GM12878 (cell line): ENCODE results near the gene LRRC56. TPM values are rescaled to one million over a fixed set of nuclear protein-coding genes. Genes with fewer than 3 reads are reported as not detected.

Experiments
- ATAC-seq: fragments of 200-7000 bp; cut with Tn5 transposase; 3 replicates; pipeline ENCODE4 v1.9.1; 2020; ENCODE audit warnings: mild to moderate bottlenecking, moderate library complexity
- BruUV-seq: library from RNA; stranded (reverse); fragments of 400-500 nt; replicated peaks from 2 replicates; lab custom pipeline; 2021; lab: Mats Ljungman, UMichigan
- CTCF ChIA-PET: fragments of 300-600 bp; sonication (Branson Sonifier 250); formaldehyde crosslinking; extraction: SDS; loops from one replicate; lab custom pipeline; 2021; ENCODE audit warnings: inconsistent platforms; lab: Yijun Ruan, JAX
- POLR2A ChIA-PET: fragments of 350-600 bp; formaldehyde crosslinking; extraction: SDS; loops from one replicate; lab custom pipeline; 2021; ENCODE audit warnings: inconsistent platforms; lab: Charles Lee
- RAD21 ChIA-PET: fragments of 300-600 bp; sonication (Branson Sonifier 250); formaldehyde crosslinking; loops from one replicate; lab custom pipeline; 2023; ENCODE audit warnings: antibody characterized with exemption; ENCODE audit not compliant: unreplicated experiment; lab: Charles Lee
- SMC1A ChIA-PET: fragments of 300-600 bp; sonication (Branson Sonifier 250); formaldehyde crosslinking; loops from one replicate; lab custom pipeline; 2023; ENCODE audit not compliant: unreplicated experiment, uncharacterized antibody; lab: Charles Lee
- DNase-seq: peaks from one replicate; pipeline ENCODE4 v3.0.0-alpha.2; 2011; ENCODE audit warnings: low read depth, low spot score
- FAIRE-seq: peaks from 3 replicates; lab custom pipeline; 2011; peaks lifted over from hg19 to GRCh38; lab: Jason Lieb, UNC
- H2AFZ ChIP-seq: 2 replicates; pipeline ENCODE4 v1.6.0; 2011; ENCODE audit warnings: low read depth, low read length, control low read depth; ENCODE audit not compliant: control insufficient read depth
- H3K27ac ChIP-seq: 2 replicates; pipeline ENCODE4 v1.5.1; 2011; ENCODE audit warnings: control low read depth; ENCODE audit not compliant: control insufficient read depth, insufficient read depth
- H3K27me3 ChIP-seq, 2 experiments: replicated peaks in 1 of 2; 2 replicates each; pipeline versions ENCODE4 v1.6.0 to v1.6.1; 2011; ENCODE audit warnings: low read length in 1 of 2; ENCODE audit not compliant: control insufficient read depth in 2 of 2, insufficient read depth in 2 of 2
- H3K36me3 ChIP-seq, 2 experiments: 2 replicates each; pipeline ENCODE4 v1.5.1; 2011; ENCODE audit warnings: low read length in 1 of 2; ENCODE audit not compliant: control insufficient read depth in 2 of 2, insufficient read depth in 2 of 2
- H3K4me1 ChIP-seq: 2 replicates; pipeline ENCODE4 v1.6.1; 2011; ENCODE audit warnings: mild to moderate bottlenecking, low read length, moderate library complexity, mixed read lengths; ENCODE audit not compliant: control insufficient read depth, insufficient read depth
- H3K4me2 ChIP-seq: 2 replicates; pipeline ENCODE4 v1.6.0; 2011; ENCODE audit warnings: control low read depth; ENCODE audit not compliant: control insufficient read depth, insufficient read depth
- H3K4me3 ChIP-seq: fragments of 200-600 bp; sonication (generic); 2 replicates; pipeline ENCODE4 v1.5.1; 2016
- H3K79me2 ChIP-seq: 2 replicates; pipeline ENCODE4 v1.6.0; 2011; ENCODE audit warnings: low read length; ENCODE audit not compliant: control insufficient read depth, insufficient read depth
- H3K9ac ChIP-seq: 2 replicates; pipeline ENCODE4 v1.8.0; 2011; ENCODE audit warnings: low read length, control low read depth, mixed read lengths; ENCODE audit not compliant: control insufficient read depth, insufficient read depth
- H3K9me3 ChIP-seq: replicated peaks from 3 replicates; pipeline ENCODE4 v1.5.1; 2011; ENCODE audit warnings: mild to moderate bottlenecking, low read length; ENCODE audit not compliant: control insufficient read depth, insufficient read depth
- H4K20me1 ChIP-seq: 2 replicates; pipeline ENCODE4 v1.6.0; 2011; ENCODE audit not compliant: control insufficient read depth, insufficient read depth
- CEBPB ChIP-seq, 2 experiments: fragments of 150-350 bp in 1 of 2; IDR thresholded peaks; 2 replicates each; pipeline ENCODE4 v1.6.1; 2012 to 2014; ENCODE audit warnings: low read depth in 2 of 2, low read length in 2 of 2, borderline replicate concordance in 1 of 2, inconsistent platforms in 1 of 2
- MLLT1 ChIP-seq: fragments of 450-650 bp; IDR thresholded peaks from 2 replicates; pipeline ENCODE4 v1.6.1; 2016; ENCODE audit warnings: mild to moderate bottlenecking
- WGBS: methylation state at CpG from one replicate; pipeline ENCODE4 v1.1.6; 2016; ENCODE audit warnings: low lambda C conversion rate; ENCODE audit not compliant: insufficient replicate concordance, insufficient coverage; ENCODE audit errors: missing lambda C conversion rate; 5-methylcytosine and 5-hydroxymethylcytosine counted together
- in situ Hi-C: fragments of 300-500 bp; cut with MboI; formaldehyde crosslinking; loops from 9 replicates; pipeline ENCODE4 v1.14.3; 2018; ENCODE audit warnings: mixed read lengths
- intact Hi-C: fragments of 100-400 bp; cut with micrococcal nuclease; formaldehyde crosslinking; loops from one replicate; pipeline ENCODE4 v1.14.2; 2022; ENCODE audit not compliant: unreplicated experiment
- polyA plus RNA-seq, 11 experiments: library from polyadenylated mRNA; depleted of rRNA in 4 of 11; unstranded in 6 of 11; stranded (reverse) in 5 of 11; fragments of >200 nt; fragmentation: Nextera tagmentation in 4 of 11; fragmentation: Illumina TruSeq in 1 of 11; extraction: Ambion mirVana in 4 of 11; extraction: Trizol in 1 of 11; gene quantifications; 1 replicate in 1 of 11; 2 replicates in 10 of 11; pipeline versions ENCODE4 v1.2.1 to v1.2.3, GENCODE V29; 2011 to 2016; ENCODE audit warnings: inconsistent platforms in 2 of 11, missing spikeins in 2 of 11, low read depth in 1 of 11
- total RNA-seq, 4 experiments: library from RNA; depleted of rRNA in 3 of 4; stranded (reverse); fragments of >200 nt in 3 of 4; fragmentation: Illumina TruSeq in 1 of 4; extraction: Trizol in 1 of 4; gene quantifications; 2 replicates each; pipeline versions ENCODE4 v1.2.1 to v1.2.3, GENCODE V29; 2013 to 2021

LRRC56 gene
- total and polyA plus RNA-seq, 10 of the 15 experiments (the other 5 are each of a cell fraction or from before 2014, with no cell fraction given) = 0.02 to 1.9 (median 0.75) TPM; not detected in 1

GRCh38 chr11:504994-505344 is 32.4 kb upstream of the LRRC56 start:
- 83% methylated on average over 7 of the region's 7 CpGs for WGBS
- RAD21 ChIA-PET = no interaction called here
- no peaks in the 10 kb centered on the region for H3K27me3 ChIP-seq
- TF ChIP-seq MLLT1 = peak; percentile 18; the same call in 1 of the 2 replicates
- TF ChIP-seq CEBPB (IDR thresholded peaks at IDR 0.05; ENCODE audit: borderline replicate concordance in 1 of 2, low read depth in 2 of 2, low read length in 2 of 2) = no peak
- TF ChIP-seq, all 136 proteins: peak for 1
- no peaks in the 10 kb centered on the region; the same call in 2 of the 3 replicates for H3K9me3 ChIP-seq
- peak overlapping the region; percentile 89 for H3K4me3 ChIP-seq
- peak overlapping the region; percentile 99 for H3K4me2 ChIP-seq
- H3K27ac ChIP-seq = no peak overlapping the region; the same call in 1 of the 2 replicates
- intact Hi-C loops = no loop called here
- peaks cover 23% of the 10 kb centered on the region for H3K4me1 ChIP-seq
- H2AFZ ChIP-seq = no peak overlapping the region
- FAIRE-seq (no peak), ATAC-seq (no peak), DNase-seq (no peak)
- peaks cover 9 to 15% of the 10 kb centered on the region in 2 experiments; a peak in 3 of 4 replicates for H3K36me3 ChIP-seq
- in situ Hi-C loops = loop anchor here (5.0 kb wide), 2 partner anchors 53 to 298 kb away; partner anchors contain the start of genes BET1L, PTDSS2 and RIC8A
- H3K9ac ChIP-seq = peak overlapping the region; percentile 99; the same call in 1 of the 2 replicates
- no TSS peak for BruUV-seq
- H3K79me2 ChIP-seq = peaks cover 43% of the 10 kb centered on the region
- H4K20me1 ChIP-seq = no peaks in the 10 kb centered on the region
- CTCF ChIA-PET = interaction anchor here (1.2 to 2.3 kb wide), 2 partner anchors 14 to 55 kb away, joined by 3 to 11 read pairs; partner anchors contain the start of gene PTDSS2
- SMC1A ChIA-PET = interaction anchor here (1.3 to 2.8 kb wide), 2 partner anchors 55 to 254 kb away, joined by 3 to 12 read pairs; partner anchors contain the start of gene PTDSS2
- POLR2A ChIA-PET = interaction anchor here (0.6 to 2.3 kb wide), 4 partner anchors 55 to 195 kb away, joined by 3 to 12 read pairs (median 6); partner anchors contain the start of gene PTDSS2
